Hematopoietic multipotent progenitor cell treated with erythropoietin and hydrocortisone succinate and interleukin-3 and kit ligand, for 17 days (in vitro differentiated cells): ENCODE data around the gene TMEM126A.

ENCODE experiments used
- DNase-seq: peaks from one replicate; pipeline ENCODE4 v3.0.0-alpha.2; 2015; ENCODE audit warnings: low spot score

The TMEM126A gene

DNA sequence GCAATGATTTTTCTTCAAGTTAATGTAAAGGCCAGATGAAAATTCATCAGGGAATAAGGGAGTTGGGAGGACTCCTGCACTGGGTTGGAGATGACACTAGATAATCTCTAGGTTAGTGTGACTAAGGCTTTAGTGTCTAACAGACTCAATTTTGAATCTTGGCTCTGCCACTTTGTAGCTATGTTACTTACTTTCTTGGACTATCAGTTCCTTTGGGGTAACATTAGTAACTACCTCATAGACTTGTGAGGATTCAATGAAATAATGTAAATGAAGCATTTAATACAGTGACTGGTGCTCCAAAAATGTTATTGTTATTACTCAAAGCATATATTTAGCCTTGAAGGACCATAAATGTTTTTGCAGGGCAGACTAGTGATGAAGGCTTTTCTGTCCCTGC lies 47.8 kb downstream of the TMEM126A start:
- no peak for DNase-seq

DNA sequence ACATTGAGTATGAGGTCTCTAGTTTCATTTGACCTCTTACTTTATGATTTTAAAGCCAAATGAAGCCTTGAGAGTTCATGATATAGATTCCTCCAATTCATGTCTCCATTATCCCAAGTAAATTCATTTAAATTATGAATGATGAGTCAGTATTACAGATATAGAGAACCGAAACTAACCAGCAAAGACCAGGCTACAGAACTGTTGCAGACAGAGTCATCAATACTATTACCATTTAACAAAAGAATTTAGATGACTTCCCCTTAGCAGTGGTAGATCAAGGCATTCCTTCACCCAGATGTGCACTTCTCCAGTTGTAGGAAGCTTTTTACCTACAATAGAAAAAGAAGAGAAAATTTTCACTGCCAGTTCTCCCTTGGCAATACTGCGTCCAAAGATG lies 50.0 kb downstream of the TMEM126A start:
- DNase-seq, result no peak

DNA sequence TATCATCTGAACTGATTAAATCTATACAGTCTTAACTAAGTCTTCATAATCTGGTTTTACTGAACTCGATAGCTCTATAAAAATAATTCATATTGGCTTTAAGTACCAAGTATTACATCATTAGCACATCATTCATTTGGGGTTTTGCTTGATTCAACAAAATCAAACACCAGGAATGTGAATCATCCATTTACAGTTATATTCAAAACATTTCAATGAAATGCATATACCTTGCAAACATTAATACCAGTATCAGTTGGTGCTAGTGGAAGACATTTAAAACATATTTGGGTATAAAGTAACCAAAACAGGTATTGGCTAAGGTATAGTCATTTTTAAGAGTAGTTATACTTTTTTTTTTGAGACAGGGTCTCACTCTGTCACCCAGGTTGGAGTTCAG lies 50.4 kb downstream of the TMEM126A start:
- no peak for DNase-seq

DNA sequence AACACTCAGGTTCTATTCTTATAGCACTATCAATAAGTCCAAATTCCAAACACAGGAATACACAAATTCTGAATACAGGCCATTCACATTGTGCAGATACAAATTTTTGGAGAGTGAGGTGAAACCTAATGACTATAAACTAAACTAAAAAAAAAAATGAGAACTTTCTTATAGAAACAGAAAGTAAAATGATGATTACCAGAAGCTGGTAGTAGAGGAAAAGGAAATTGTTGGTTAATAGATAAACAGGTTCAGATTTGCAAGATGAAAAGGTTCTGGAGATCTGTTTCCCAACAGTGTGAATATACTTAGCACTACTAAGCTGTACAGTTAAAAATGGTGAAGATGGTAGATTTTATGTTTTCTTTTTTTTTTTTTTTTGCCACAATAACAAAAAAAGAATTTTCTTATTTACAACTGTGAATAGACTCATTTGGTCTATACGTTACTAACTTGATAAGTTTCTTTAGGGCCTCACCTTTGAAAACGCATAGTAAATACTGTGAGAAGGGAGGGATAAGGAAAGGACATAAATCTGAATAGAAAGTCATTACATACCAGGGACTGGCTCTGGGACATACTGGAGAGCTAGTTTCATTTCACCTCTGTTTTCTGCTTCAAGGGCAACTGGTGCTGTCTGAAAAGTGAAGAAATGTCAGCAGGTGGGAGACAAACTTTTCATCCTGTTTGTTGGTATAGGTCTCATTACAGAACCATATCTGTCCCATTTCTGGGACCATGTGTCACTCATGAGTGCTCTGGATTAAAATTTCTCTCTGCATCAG lies 52.4 kb downstream of the TMEM126A start:
- no peak for DNase-seq

DNA sequence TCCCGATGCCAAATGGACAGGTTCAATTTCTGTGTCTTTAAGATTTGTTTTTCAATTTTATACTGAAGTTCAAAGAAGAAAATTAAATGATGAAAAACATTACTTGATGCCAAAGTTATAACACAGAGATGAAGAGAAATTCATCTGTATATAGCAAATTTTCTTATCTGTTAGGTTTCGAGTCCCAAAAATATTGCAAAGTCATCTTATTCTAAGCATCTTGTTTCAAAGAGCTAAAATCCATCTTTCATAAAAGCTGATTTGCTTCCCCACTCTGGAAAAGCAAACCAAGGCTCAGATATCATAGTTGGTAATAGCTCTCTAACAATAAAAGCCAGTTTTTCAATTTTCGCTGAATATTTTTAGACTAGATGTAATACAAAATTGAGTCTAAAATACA lies 57.2 kb downstream of the TMEM126A start:
- DNase-seq, result no peak

DNA sequence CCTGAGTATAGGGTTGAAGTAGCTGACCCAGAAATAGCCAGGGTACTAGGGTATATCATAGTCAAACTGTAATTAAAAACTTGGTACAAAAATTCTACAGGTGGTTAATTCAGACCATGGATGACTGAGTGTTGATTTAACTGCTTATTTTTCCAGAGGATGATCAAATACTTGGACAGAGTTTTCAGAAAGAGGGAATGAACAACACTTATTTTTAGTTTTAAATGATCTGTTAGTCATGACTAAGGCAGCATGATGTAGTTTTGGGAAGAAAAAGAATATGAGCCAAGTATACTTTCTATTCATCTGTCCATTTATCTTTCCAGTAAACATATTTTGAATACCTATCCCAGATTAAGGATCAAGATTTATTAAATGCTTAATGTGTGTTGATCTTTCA lies 58.0 kb downstream of the TMEM126A start:
- DNase-seq, result no peak
